B cell (primary cell): ENCODE results near the gene TMEM35B.

ENCODE experiments used
- CTCF ChIP-seq: fragments of 200-600 bp; IDR thresholded peaks from one replicate; pipeline ENCODE4 v1.8.0; 2022; ENCODE audit warnings: antibody characterized with exemption, mild to moderate bottlenecking
- EZH2 ChIP-seq: IDR thresholded peaks from 2 replicates; pipeline ENCODE4 v1.6.1; 2012; ENCODE audit warnings: borderline replicate concordance, low read depth, mild to moderate bottlenecking, moderate library complexity, low read length; ENCODE audit not compliant: insufficient read depth, poor library complexity, severe bottlenecking

- TF ChIP-seq CTCF (no peak), EZH2 (no peak)
Measured at GRCh38 chr1:35029761-35030160, 44.6 kb upstream of the TMEM35B start.
